Ascending aorta (tissue), 2 donors: ENCODE measurements around the gene IL1RN. TPM values are rescaled to one million over a fixed set of nuclear protein-coding genes. Genes with fewer than 3 reads are reported as not detected.

Experiments used
- DNase-seq, 2 donors: peaks; one replicate each; pipeline ENCODE4 v3.0.0-alpha.2; 2019; ENCODE audit warnings: low spot score in 2 of 2
- H3K27ac ChIP-seq, 2 donors: fragments of 200-600 bp; sonication (generic); one replicate each; pipeline ENCODE4 v1.5.1; 2016 to 2017; ENCODE audit warnings: mild to moderate bottlenecking in 1 of 2
- H3K27me3 ChIP-seq: fragments of 200-600 bp; sonication (generic); one replicate; pipeline ENCODE4 v1.5.1; 2017
- H3K36me3 ChIP-seq, 2 donors: fragments of 200-600 bp; sonication (generic); one replicate each; pipeline ENCODE4 v1.5.1; 2016
- H3K4me1 ChIP-seq, 2 donors: fragments of 200-600 bp; sonication (generic); one replicate each; pipeline ENCODE4 v1.5.1; 2016 to 2017; ENCODE audit warnings: mild to moderate bottlenecking in 1 of 2
- H3K4me3 ChIP-seq, 2 donors: fragments of 200-600 bp; sonication (generic); one replicate each; pipeline ENCODE4 v1.5.1; 2016 to 2017; ENCODE audit warnings: mild to moderate bottlenecking in 1 of 2
- H3K9me3 ChIP-seq, 2 donors: fragments of 200-600 bp; sonication (generic); one replicate each; pipeline ENCODE4 v1.5.1; 2016
- intact Hi-C: fragments of 100-400 bp; cut with DNase I; formaldehyde crosslinking; loops from one replicate; pipeline ENCODE4 v1.15.1; 2023
- total RNA-seq: library from RNA; depleted of rRNA; stranded (reverse); fragments of >200 nt; gene quantifications from one replicate; pipeline ENCODE4 v1.1.0, GENCODE V29; 2016
- TF ChIP-seq, protein P1 (sequence below), 3 experiments: fragments of 200-600 bp in 2 of 3; fragments of 450-650 bp in 1 of 3; sonication (generic) in 2 of 3; IDR thresholded peaks; one replicate each; pipeline ENCODE4 v1.5.1; 2016 to 2019; ENCODE audit warnings: antibody characterized with exemption in 3 of 3, mild to moderate bottlenecking in 1 of 3, moderate library complexity in 1 of 3

Gene IL1RN
- total RNA-seq, 1 donor from 2014 or later = not detected

DNA sequence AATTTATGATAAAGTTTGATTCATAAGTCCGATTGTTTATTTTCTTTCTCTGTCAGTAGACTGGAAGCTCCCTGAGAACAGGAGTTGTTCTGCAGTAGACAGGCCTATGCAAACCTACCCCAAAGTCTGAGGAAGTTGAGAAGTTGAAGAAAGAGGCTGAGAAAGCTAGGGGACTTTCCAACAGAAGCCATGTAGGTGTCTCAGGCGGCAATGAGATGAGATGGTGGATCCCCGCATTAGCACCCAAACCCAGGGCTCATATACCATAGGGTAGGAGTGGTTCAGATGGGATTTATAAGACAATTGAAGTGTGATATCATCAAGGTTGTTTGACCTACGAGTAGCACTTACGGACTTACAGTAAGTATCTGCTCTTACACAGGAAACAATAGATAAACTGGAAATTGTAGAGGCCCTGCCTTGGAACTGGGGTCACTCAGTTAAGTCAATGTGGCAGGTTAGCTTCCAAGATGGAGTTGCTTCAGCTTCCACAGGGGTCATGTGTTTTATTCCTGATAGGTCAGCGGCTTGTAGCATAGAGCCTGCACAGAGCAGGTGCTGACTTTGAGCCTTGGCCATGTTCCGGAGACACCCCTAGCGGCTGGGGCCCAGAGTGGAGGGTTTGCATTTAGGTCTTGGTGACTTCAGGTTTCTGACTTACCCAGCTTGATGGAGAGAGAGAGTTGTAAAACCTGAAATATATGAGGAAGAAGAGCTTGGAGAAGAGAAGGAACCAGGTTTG lies 44.1 kb downstream of the IL1RN start:
- Histone ChIP-seq H3K4me1 (no peaks in the 10 kb centered on the region), H3K9me3 (no peaks in the 10 kb centered on the region), H3K27ac (no peak overlapping the region), H3K4me3 (no peak overlapping the region), H3K27me3 (no peaks in the 10 kb centered on the region), H3K36me3 (no peaks in the 10 kb centered on the region)
- TF ChIP-seq, protein P1, sequence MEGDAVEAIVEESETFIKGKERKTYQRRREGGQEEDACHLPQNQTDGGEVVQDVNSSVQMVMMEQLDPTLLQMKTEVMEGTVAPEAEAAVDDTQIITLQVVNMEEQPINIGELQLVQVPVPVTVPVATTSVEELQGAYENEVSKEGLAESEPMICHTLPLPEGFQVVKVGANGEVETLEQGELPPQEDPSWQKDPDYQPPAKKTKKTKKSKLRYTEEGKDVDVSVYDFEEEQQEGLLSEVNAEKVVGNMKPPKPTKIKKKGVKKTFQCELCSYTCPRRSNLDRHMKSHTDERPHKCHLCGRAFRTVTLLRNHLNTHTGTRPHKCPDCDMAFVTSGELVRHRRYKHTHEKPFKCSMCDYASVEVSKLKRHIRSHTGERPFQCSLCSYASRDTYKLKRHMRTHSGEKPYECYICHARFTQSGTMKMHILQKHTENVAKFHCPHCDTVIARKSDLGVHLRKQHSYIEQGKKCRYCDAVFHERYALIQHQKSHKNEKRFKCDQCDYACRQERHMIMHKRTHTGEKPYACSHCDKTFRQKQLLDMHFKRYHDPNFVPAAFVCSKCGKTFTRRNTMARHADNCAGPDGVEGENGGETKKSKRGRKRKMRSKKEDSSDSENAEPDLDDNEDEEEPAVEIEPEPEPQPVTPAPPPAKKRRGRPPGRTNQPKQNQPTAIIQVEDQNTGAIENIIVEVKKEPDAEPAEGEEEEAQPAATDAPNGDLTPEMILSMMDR (IDR thresholded peaks at IDR 0.05) = no peak
- no peak for DNase-seq
- intact Hi-C loops = no loop called here

DNA sequence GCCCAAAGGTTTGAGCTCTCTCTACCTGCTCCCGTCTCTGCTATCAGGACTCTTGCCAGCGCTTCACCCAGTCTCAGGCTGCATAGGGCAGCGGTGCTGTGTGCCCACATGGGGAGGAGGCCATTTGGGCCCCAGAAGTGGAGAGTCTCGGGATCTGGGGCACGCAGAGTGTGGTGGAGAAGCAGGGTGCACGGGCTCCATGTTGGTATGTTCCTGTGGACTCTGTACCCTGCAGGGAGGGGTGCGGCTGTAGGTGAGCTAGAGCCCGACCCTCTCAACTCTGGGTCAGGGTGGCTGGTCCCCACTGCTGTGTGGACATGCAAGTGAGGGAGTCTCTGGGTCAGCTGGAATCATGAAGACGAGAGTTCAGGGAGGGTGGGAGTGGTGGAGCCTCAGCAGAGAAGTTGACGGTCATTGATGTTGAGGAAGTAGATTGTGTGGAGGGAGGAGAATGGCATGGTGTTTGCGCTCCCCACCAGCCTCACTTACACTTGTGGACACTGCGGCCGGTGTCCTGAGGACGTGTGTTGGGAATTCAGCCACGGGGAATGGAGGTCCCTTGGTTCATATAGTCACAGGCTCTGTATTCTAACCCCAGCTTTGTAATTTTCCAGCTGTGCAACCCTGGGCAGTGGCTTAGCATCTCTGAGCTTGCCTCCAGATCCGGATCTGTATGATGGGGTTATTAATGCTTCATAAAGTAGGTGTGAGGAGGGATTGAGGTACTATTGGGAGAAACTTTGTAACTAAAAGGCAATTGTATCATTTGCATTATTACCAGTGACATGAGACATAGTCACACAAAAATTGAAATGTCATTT lies 45.5 kb downstream of the IL1RN start:
- intact Hi-C loops = no loop called here
- Histone ChIP-seq H3K9me3 (no peaks in the 10 kb centered on the region), H3K36me3 (no peaks in the 10 kb centered on the region), H3K4me1 (no peaks in the 10 kb centered on the region), H3K27me3 (no peaks in the 10 kb centered on the region), H3K4me3 (no peak overlapping the region), H3K27ac (no peak overlapping the region)
- TF ChIP-seq, protein P1 (IDR thresholded peaks at IDR 0.05) = no peak
- no peak for DNase-seq

DNA sequence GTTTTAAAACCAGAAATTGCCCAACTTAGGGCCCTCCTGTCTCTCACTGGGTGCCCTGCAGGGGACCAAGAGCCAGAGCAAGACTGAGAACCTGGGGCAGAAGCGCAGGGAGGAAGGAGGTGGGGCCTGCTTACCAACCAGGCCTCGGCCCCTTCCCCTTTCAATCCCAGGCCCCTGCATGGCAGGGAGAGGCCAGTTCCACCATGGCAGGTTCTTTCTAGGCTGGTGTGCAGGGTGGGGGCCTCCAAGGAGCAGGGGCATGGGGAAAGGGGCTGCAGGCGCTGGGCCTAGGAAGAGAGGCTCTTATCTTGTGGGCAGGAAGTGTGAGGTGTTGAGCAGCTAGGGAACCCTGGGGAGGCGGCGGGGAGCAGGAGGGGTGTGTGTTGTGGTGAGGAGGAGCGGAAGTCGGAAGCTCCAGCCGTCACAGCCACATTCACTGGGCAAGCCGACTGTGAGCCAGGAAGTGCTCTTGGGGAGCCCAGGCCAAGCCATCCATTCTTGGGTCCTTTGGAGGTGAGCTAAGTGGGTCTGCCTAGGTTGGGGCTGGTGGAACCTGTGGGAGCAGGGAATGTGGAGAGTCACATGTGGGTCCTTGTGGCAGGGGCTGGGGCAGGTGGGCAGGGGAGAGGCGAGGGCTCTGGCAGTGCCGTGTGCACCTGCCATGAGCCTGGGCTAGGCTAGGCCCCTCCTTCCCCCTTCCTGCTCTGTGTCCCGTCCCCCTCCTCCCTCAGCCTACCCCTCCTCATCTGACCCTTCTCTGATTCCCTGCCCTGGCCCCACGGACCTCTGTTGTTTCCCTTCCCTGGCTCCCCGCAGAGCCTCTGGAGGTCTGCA lies 46.4 kb downstream of the IL1RN start, which contains the start of gene PSD4:
TSS of gene PSD4 (plus strand) at position 430 of the 834 bp plus-strand sequence. CDS start 8,486 bp downstream, outside the sequence.
- peak; percentile 56 to 80 for DNase-seq

DNA sequence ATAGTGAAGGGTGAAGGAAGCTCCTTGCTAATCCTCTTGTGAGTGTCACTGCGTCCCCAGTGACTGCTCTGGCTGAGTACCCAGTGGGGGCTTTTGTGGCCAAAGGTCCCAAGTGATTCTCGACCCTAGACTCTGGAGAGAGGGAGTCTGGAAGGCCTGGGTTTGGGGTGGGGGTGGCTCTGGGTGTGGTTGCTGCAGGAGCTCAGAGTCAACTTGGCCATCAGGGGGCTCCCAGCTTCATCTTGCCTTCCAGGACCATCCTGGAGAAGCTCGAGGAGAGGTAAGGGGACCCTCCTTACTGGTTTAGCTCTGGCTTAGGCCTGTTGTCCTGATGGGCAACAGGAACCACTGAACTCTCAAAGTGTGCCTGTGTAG lies 47.0 kb downstream of the IL1RN start:
- no peaks in the 10 kb centered on the region for H3K36me3 ChIP-seq
- TF ChIP-seq, protein P1 (IDR thresholded peaks at IDR 0.05) = no peak
- H3K4me1 ChIP-seq = no peaks in the 10 kb centered on the region
- intact Hi-C loops = no loop called here
- peak overlapping the region in 1 of 2 donors; percentile 44 for H3K4me3 ChIP-seq
- H3K9me3 ChIP-seq = no peaks in the 10 kb centered on the region
- H3K27me3 ChIP-seq = no peaks in the 10 kb centered on the region
- H3K27ac ChIP-seq = no peak overlapping the region
- DNase-seq = no peak

More for the DNA sequence above, 46.4 kb downstream of the IL1RN start, which contains the start of gene PSD4:
- Histone ChIP-seq H3K4me1 (no peaks in the 10 kb centered on the region), H3K4me3 (peak within 1 kb of the TSS in 1 of 2 donors; percentile 44), H3K27me3 (no peaks in the 10 kb centered on the region), H3K27ac (no peak within 1 kb of the TSS), H3K9me3 (no peaks in the 10 kb centered on the region), H3K36me3 (no peaks in the 10 kb centered on the region)
- intact Hi-C loops = no loop called here
- TF ChIP-seq, protein P1 (IDR thresholded peaks at IDR 0.05) = no peak

DNA sequence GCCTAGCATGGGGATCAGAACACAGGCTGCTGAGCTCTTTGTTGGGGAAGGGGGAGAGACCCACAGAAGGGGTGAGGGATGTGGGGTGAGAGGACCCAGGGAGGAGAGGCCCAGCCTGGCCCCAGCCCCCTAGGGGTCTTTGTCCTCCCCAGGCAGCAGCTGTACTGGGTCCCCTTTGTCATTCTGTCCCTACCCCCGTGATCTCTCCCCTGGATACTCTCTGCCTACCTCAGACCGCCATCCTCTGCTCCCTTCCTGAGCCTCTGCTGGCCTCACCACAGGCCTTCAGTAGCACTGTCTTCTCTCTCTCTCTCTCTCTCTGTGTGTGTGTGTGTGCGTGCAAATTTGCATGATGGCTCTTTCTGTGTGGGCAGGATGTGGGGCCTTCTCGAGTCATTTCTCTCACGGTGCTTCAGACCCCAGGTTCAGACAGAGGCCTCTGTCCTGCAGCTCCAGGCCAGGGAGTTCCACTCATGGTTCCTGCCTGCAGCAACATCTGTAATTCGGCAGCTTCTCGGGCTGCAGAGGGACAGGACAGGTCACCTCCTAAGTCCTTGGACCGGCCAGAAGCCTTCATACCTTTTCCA lies 47.7 kb downstream of the IL1RN start:
- intact Hi-C loops = no loop called here
- H3K4me3 ChIP-seq = peak overlapping the region in 1 of 2 donors; percentile 44
- DNase-seq = no peak

More for the DNA sequence above, 47.7 kb downstream of the IL1RN start:
- H3K27me3 ChIP-seq = no peaks in the 10 kb centered on the region
- TF ChIP-seq, protein P1 (IDR thresholded peaks at IDR 0.05) = no peak
- H3K36me3 ChIP-seq = no peaks in the 10 kb centered on the region
- H3K4me1 ChIP-seq = no peaks in the 10 kb centered on the region
- H3K27ac ChIP-seq = no peak overlapping the region
- no peaks in the 10 kb centered on the region for H3K9me3 ChIP-seq
